GM12892 (cell line): Measurements from ENCODE around the gene ADH1C.

Experiments
- POLR2AphosphoS5 ChIP-seq: IDR thresholded peaks from 2 replicates; pipeline ENCODE4 v1.6.1; 2011; ENCODE audit warnings: low read depth, low read length, control low read depth
- TAF1 ChIP-seq: IDR thresholded peaks from 2 replicates; pipeline ENCODE4 v1.6.1; 2011; ENCODE audit warnings: low read depth, mild to moderate bottlenecking, control low read depth, low read length, borderline replicate concordance

GRCh38 chr4:99395595-99396364 is 43.2 kb upstream of the ADH1C start:
- TF ChIP-seq TAF1 (no peak), POLR2AphosphoS5 (no peak)
